Fibroblast of peridontal ligament (primary cell): ENCODE data around the gene SNED1.

Source experiments
- DNase-seq: peaks from one replicate; pipeline ENCODE4 v3.0.0-alpha.2; 2010; ENCODE audit errors: extremely low read depth

SNED1 gene

GRCh38 chr2:240992572-240993291, 5.7 kb upstream of the SNED1 start:
- no peak for DNase-seq

DNA sequence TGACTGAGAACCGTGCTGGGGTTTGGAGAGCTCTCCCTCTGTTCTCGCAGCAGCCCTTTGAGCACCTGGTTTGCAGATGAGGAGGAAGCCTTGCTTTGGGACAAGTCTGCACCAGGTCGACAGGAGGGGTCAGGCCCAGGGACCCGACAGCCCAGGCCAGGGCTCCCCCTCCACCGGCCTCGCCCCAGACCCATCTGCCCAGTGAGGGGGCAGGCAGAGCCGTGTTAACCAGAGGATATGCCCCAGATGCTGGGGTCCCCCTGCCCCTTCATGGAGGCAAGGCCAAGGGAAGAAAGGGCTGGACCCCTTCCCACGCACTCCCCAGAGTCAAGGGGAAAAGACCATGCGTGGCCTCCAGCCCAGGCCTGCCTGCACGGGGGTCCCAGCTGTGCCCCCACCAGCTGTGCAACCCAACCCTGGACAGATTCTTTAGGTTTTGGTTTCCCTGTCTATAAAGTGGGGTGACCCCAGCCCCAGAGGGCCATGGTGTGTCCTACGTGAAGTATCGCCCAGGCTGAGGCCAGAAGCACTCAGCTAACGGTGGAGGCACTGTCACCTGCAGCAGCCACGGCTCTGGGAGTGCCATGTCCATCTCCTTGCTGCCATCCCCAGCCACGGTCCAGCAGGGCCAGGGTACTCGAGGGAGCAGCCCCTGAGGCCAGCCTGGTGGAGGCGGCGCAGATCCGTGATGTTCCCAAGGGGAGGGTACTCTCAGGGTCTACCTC, 4.8 kb upstream of the SNED1 start:
- no peak for DNase-seq

- no peak for DNase-seq
These were observed 4.1 kb upstream of the SNED1 start for GRCh38 chr2:240994171-240994896.

GRCh38 chr2:240995041-240996021, 3.1 kb upstream of the SNED1 start:
- DNase-seq, result no peak

GRCh38 chr2:240996161-240996833, 2.1 kb upstream of the SNED1 start:
- DNase-seq, result no peak

DNA sequence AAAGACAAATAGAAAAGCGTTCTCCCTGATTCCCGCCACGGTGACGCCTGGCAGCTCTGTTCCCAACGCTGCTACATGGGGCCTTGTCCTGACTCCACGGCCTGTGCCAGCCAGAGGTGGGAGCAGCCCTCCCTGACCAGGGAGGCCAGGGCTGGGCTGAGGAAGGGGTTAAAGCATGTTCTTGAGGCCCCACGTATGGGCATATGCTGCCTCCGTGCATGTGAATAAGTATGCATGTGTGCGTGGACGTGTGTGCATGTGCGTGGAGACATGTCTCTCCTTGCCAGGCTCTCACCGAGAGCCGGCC, 1.6 kb upstream of the SNED1 start:
- DNase-seq, result no peak

DNA sequence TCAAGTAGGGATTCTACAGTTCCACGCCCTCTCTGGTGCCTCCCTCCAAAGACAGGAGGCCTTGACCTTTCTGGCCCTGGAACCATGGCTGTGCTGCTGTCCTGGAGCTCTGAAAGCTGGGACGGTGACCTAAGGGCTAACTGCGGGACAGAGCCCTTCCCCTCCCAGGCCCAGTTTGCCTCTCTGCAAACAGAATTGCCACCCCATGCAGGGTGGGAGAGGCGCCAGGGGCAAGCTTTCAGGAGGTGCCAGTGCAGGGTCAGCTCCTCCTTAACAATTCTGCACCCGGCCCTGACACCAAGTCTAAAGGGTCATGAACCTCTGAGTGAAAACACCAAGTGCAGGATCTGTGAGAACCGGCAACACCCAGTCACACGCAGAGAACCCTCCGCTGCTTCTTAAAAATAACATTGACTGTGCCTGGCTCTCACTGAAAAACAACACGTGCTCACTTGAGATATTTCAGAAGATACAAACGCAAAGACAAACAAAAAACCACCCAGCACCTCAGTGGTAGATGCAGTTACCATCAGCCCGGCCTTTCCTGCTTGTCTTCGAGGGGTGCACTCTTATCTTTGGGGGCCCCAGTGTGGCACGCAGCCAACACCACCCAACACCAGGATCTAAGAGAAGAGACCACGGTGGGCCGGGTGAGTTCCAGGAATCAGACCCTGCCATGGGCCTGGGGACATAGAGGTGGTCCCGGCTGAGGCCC, 1.1 kb upstream of the SNED1 start:
- peak; percentile 27 for DNase-seq

DNA sequence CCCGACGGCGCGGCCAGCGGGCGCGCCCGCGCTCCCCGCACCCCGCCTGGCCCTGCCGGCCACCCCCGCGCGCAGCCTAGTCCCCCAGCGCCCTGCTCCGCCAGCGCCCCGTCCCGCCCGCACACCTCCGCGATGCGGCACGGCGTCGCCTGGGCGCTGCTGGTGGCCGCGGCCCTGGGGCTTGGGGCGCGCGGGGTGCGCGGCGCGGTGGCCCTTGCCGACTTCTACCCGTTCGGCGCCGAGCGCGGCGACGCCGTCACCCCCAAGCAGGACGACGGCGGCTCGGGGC, 232 bp downstream of the SNED1 start:
- DNase-seq, result no peak

- no peak for DNase-seq
These were observed 775 bp downstream of the SNED1 start for GRCh38 chr2:240998995-240999791.

DNA sequence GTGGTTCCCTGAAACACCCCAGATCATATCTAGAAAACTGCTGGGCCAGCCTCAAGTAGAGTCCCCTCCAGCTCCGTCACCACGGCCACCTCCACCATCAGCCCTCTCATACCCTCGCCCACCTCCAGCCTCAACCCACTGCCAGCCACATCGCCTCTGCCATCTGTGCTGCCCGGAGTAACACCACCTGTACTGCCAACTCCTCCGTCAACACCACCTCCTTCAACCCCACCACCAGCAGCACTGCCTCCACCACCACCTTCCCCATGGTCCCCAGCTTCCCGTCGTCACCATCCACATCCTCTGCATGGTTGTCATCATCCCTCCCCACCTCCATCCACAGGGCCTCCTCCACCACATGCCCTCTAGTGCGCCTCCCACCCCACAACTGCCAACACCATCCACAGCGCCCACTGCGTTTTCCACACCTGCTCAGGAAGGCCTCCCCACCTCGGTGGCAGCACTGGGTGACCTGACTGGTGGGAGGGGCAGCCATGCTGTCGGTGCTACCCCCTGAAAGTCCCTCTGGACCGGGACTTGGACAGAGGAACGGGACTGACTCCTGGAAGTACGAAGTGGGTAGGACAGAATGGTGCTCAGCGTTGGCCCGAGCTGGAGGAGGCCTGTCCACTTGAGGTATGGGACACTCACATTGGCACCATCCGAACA, 1.6 kb downstream of the SNED1 start:
- DNase-seq, result no peak

DNA sequence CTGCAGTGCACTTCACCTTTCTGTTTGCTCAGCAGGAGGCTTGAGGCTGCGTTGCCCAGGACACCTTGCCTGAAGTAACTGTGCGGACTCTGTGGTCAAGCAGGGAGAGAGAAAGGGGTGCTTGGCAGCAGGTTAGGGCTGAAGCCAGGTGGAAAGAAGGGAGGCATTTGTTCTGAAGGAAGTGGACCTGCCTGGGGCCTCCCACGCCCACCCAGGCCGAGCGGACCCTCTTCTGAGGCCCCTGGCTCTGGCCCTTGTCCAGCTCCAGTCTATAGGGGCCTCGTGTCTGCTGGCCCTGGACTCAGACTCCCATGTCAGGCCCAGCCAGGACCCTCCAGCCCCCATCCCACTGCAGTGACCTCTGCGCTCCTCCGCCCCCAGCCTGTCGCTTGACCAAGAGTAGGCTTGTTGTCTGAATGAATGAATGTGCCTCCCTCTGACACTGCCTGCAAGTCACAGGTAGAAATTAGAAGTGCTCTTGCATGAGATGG, 2.5 kb downstream of the SNED1 start:
- no peak for DNase-seq

DNA sequence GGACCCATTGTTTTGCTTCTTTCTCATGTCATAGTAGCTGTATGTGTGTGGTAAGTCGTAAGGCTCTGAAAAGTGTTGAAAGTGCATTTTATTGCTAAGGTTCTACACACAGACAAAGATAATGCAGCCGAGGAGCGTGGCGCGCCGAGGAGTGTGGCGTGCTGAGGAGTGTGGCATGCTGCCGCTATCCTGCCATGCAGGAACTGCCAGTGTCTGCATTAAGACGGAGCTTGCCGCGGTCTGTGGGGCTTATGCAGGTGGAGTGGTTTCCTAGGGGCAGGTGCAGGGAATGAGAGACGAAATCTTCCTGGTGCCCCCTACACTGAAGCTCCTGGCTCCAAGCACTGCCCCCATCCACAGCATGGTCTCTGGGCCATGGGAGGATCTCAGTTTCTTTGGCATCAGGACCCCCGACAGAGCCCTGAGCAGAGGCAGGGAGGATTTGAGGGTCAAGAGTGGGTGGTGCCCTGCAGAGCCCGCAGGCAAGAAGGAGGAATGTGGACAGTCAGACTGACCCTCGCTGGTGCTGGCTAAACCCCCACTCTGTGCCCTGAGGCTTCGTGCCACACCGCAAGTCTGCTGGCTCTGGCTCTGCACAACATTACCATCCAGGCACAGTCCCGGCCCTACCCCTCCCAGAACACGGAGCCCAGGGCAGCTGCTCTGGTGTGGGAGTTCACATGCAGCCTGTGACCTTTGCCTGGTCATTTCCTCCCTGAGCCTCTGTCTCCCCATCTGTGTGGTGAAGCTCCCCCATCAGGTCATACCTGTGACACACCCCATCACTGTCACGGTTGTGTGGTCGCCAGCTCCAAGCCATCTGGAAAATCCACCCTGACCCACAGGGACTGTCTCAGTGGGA, 3.2 kb downstream of the SNED1 start:
- no peak for DNase-seq

- DNase-seq, result no peak
These were observed 4.0 kb downstream of the SNED1 start for GRCh38 chr2:241002275-241003046.

- no peak for DNase-seq
These were observed 4.6 kb downstream of the SNED1 start for GRCh38 chr2:241003047-241003360.

GRCh38 chr2:241003369-241003768, 5.0 kb downstream of the SNED1 start:
- no peak for DNase-seq

DNA sequence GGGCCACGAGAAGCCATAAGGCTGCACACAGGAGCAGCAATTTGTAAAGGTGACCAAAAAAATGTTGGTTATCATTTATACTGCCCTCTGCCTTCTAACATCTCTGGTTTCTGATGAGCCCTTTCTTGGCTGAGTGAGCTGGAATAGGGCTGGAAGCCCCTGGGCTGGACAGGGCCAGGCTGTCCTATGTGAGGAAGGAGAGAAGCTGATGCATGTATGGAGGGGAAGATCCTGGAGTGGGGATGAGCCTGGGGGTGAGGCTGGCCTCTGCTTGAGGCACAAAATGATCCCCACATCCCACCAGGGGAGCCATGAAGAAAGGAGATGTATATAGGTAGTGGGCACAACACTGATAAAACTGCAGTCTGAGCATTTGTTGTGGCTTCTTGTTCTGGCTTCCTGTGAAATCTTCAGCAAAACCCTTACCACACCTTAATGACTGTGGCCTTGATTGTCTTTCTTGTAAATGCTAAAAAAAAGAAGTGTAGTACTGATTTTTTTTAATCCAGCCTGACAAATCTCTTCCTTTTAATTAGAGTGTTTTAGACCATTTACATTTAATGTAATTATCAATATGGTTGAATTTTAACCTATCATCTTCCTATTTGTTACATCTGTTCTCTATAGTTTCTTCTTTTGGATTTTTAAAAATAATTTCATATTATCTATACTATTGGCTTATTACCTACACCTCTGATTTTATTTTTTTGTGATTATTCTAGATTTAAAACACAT, 5.6 kb downstream of the SNED1 start:
- DNase-seq, result no peak

DNA sequence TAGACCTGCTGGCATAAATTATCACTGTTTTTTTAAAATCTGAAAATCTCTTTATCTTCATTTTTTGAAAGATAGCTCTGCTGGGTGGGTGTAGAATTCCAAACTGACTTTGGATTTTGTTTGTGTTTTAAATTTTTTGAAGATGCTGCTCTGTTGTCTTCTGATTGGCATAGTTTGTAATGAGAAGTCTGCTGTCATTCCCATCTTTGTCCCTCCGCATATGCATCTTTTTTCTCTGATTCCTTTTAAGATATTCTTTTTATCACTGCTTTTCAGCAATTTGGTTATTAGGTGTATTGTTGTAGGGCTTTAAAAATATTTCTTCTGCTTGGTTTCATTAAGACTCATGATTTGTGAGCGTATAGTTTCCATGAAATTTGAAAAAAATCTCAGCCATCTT, 7.2 kb downstream of the SNED1 start:
- DNase-seq, result no peak
